Activated T-cell treated with anti-CD3 and anti-CD28 coated beads, Interleukin-2, amount 50 U/mL, for 72 hours (primary cell): Measurements from ENCODE around the gene RANBP3. TPM values are rescaled to one million over a fixed set of nuclear protein-coding genes. Genes with fewer than 3 reads are reported as not detected.

Source experiments
- ATAC-seq, 2 donors: fragments of 150-1000 bp; cut with Tn5 transposase; replicated peaks in 1 of 2; 2 replicates each; pipeline ENCODE4 v1.10.0; 2021; ENCODE audit warnings: moderate library complexity in 2 of 2, mild to moderate bottlenecking in 1 of 2
- DNase-seq, 2 donors: peaks; one replicate each; pipeline ENCODE4 v3.0.0; 2021 to 2022; ENCODE audit warnings: mixed read lengths in 1 of 2
- H3K27ac Mint-ChIP-seq: one replicate; pipeline ENCODE4 v1.8.0; 2022; ENCODE audit warnings: mild to moderate bottlenecking, moderate library complexity, mixed read lengths
- H3K27me3 Mint-ChIP-seq: one replicate; pipeline ENCODE4 v1.8.0; 2022; ENCODE audit warnings: low read depth, mixed read lengths
- H3K36me3 Mint-ChIP-seq, 2 donors: one replicate each; pipeline ENCODE4 v1.8.0; 2022; ENCODE audit warnings: mixed read lengths in 2 of 2, mild to moderate bottlenecking in 1 of 2; ENCODE audit not compliant: insufficient read depth in 2 of 2
- H3K4me1 Mint-ChIP-seq: one replicate; pipeline ENCODE4 v1.8.0; 2022; ENCODE audit warnings: low read depth, mixed read lengths
- H3K4me3 Mint-ChIP-seq, 2 donors: one replicate each; pipeline ENCODE4 v1.8.0; 2022; ENCODE audit warnings: mild to moderate bottlenecking in 2 of 2, mixed read lengths in 2 of 2, moderate library complexity in 2 of 2
- H3K9me3 Mint-ChIP-seq, 2 donors: one replicate each; pipeline ENCODE4 v1.8.0; 2022; ENCODE audit warnings: mixed read lengths in 2 of 2
- total RNA-seq, 2 donors: library from RNA; stranded (reverse); gene quantifications; one replicate each; pipeline ENCODE4 v1.2.3, GENCODE V29; 2022

The RANBP3 gene
- total RNA-seq, 2 donors from 2014 or later = 89.2 to 108 TPM

- Mint-ChIP-seq H3K9me3 (peaks cover 0 to 2% of the 10 kb centered on the region in 2 donors), H3K36me3 (peaks cover 2 to 12% of the 10 kb centered on the region in 2 donors), H3K4me3 (no peak overlapping the region), H3K27me3 (no peaks in the 10 kb centered on the region), H3K4me1 (no peaks in the 10 kb centered on the region), H3K27ac (no peak overlapping the region)
- ATAC-seq (no peak), DNase-seq (no peak)
Measured at GRCh38 chr19:6000228-6000847, 22.4 kb upstream of the RANBP3 start.

- Mint-ChIP-seq H3K9me3 (peaks cover 0 to 2% of the 10 kb centered on the region in 2 donors), H3K27ac (no peak overlapping the region), H3K4me1 (no peaks in the 10 kb centered on the region), H3K27me3 (no peaks in the 10 kb centered on the region), H3K4me3 (no peak overlapping the region), H3K36me3 (peaks cover 2 to 12% of the 10 kb centered on the region in 2 donors)
- no peak for ATAC-seq
- no peak for DNase-seq
Measured at GRCh38 chr19:5999693-6000092, 21.8 kb upstream of the RANBP3 start.

- Mint-ChIP-seq H3K4me1 (no peaks in the 10 kb centered on the region), H3K36me3 (peaks cover 2 to 12% of the 10 kb centered on the region in 2 donors), H3K27ac (no peak overlapping the region), H3K4me3 (no peak overlapping the region), H3K27me3 (no peaks in the 10 kb centered on the region), H3K9me3 (peaks cover 0 to 2% of the 10 kb centered on the region in 2 donors)
- ATAC-seq = no peak
- no peak for DNase-seq
Measured at GRCh38 chr19:5997371-5997770, 19.4 kb upstream of the RANBP3 start.

GRCh38 chr19:5996623-5997320 is 18.8 kb upstream of the RANBP3 start:
- Mint-ChIP-seq H3K9me3 (peaks cover 0 to 2% of the 10 kb centered on the region in 2 donors), H3K36me3 (peaks cover 2 to 12% of the 10 kb centered on the region in 2 donors), H3K4me1 (no peaks in the 10 kb centered on the region), H3K27ac (no peak overlapping the region), H3K4me3 (no peak overlapping the region), H3K27me3 (no peaks in the 10 kb centered on the region)
- ATAC-seq = no peak
- no peak for DNase-seq

GRCh38 chr19:5996102-5996501 is 18.2 kb upstream of the RANBP3 start:
- Mint-ChIP-seq H3K9me3 (peaks cover 0 to 2% of the 10 kb centered on the region in 2 donors), H3K4me1 (no peaks in the 10 kb centered on the region)

GRCh38 chr19:5995606-5996005 is 17.7 kb upstream of the RANBP3 start:
- ATAC-seq = no peak
- Mint-ChIP-seq H3K36me3 (peaks cover 2 to 7% of the 10 kb centered on the region in 2 donors), H3K27ac (no peak overlapping the region)

More at GRCh38 chr19:5996102-5996501, 18.2 kb upstream of the RANBP3 start:
- Mint-ChIP-seq H3K4me3 (no peak overlapping the region), H3K27ac (no peak overlapping the region), H3K27me3 (no peaks in the 10 kb centered on the region), H3K36me3 (peaks cover 2 to 11% of the 10 kb centered on the region in 2 donors)
- ATAC-seq = no peak
- no peak for DNase-seq

GRCh38 chr19:5994405-5995165 is 16.6 kb upstream of the RANBP3 start:
- DNase-seq (no peak), ATAC-seq (no peak)
- Mint-ChIP-seq H3K4me3 (no peak overlapping the region), H3K27ac (no peak overlapping the region), H3K27me3 (no peaks in the 10 kb centered on the region), H3K9me3 (peaks cover 0 to 2% of the 10 kb centered on the region in 2 donors), H3K36me3 (peaks cover 1 to 3% of the 10 kb centered on the region in 2 donors), H3K4me1 (peaks cover 10% of the 10 kb centered on the region)

More at GRCh38 chr19:5995606-5996005, 17.7 kb upstream of the RANBP3 start:
- no peaks in the 10 kb centered on the region for H3K27me3 Mint-ChIP-seq
- DNase-seq = no peak
- peaks cover 0 to 2% of the 10 kb centered on the region in 2 donors for H3K9me3 Mint-ChIP-seq
- no peaks in the 10 kb centered on the region for H3K4me1 Mint-ChIP-seq
- no peak overlapping the region for H3K4me3 Mint-ChIP-seq

- Mint-ChIP-seq H3K4me1 (peaks cover 11% of the 10 kb centered on the region), H3K4me3 (no peak overlapping the region), H3K27me3 (no peaks in the 10 kb centered on the region), H3K36me3 (no peaks in the 10 kb centered on the region), H3K9me3 (no peaks in the 10 kb centered on the region), H3K27ac (no peak overlapping the region)
- ATAC-seq (no peak), DNase-seq (no peak)
Measured at GRCh38 chr19:5993648-5994358, 15.9 kb upstream of the RANBP3 start.

GRCh38 chr19:5993201-5993600 is 15.3 kb upstream of the RANBP3 start:
- no peaks in the 10 kb centered on the region for H3K27me3 Mint-ChIP-seq
- no peaks in the 10 kb centered on the region for H3K9me3 Mint-ChIP-seq
- no peaks in the 10 kb centered on the region for H3K36me3 Mint-ChIP-seq
- ATAC-seq = no peak
- no peak overlapping the region for H3K27ac Mint-ChIP-seq
- DNase-seq = no peak
- H3K4me3 Mint-ChIP-seq = no peak overlapping the region
- H3K4me1 Mint-ChIP-seq = peaks cover 17% of the 10 kb centered on the region

GRCh38 chr19:5992756-5993155 is 14.8 kb upstream of the RANBP3 start:
- no peaks in the 10 kb centered on the region for H3K36me3 Mint-ChIP-seq
- H3K9me3 Mint-ChIP-seq = no peaks in the 10 kb centered on the region
- H3K4me1 Mint-ChIP-seq = peaks cover 21% of the 10 kb centered on the region
- no peak for DNase-seq
- no peaks in the 10 kb centered on the region for H3K27me3 Mint-ChIP-seq
- no peak for ATAC-seq
- no peak overlapping the region for H3K27ac Mint-ChIP-seq
- H3K4me3 Mint-ChIP-seq = no peak overlapping the region

- Mint-ChIP-seq H3K4me3 (no peak overlapping the region), H3K4me1 (peaks cover 30% of the 10 kb centered on the region), H3K36me3 (no peaks in the 10 kb centered on the region), H3K27ac (no peak overlapping the region), H3K27me3 (no peaks in the 10 kb centered on the region), H3K9me3 (no peaks in the 10 kb centered on the region)
- DNase-seq = no peak
- ATAC-seq = no peak
Measured at GRCh38 chr19:5991244-5991838, 13.4 kb upstream of the RANBP3 start.

- Mint-ChIP-seq H3K27me3 (no peaks in the 10 kb centered on the region), H3K4me1 (peaks cover 32% of the 10 kb centered on the region), H3K4me3 (peak overlapping the region; percentile 44 to 86), H3K9me3 (no peaks in the 10 kb centered on the region), H3K36me3 (no peaks in the 10 kb centered on the region), H3K27ac (no peak overlapping the region)
- peak; percentile 19 to 61 for ATAC-seq
- DNase-seq = peak in 1 of 2 donors; percentile 28
Measured at GRCh38 chr19:5990289-5990797, 12.4 kb upstream of the RANBP3 start.
